GM21367 (cell line): ENCODE data around the gene U2AF2.
"Not testable (repeated sequence)": the region's sequence is repeated elsewhere in the genome, so short reads cannot be mapped to it uniquely, and the experiment has no call there.

ENCODE experiments used
- ATAC-seq: cut with Tn5 transposase; IDR thresholded peaks from one replicate; pipeline ENCODE4 v1.9.1; 2021; ENCODE audit not compliant: unreplicated experiment

Gene U2AF2

GRCh38 chr19:55703790-55704215 lies 49.0 kb downstream of the U2AF2 start:
- ATAC-seq = no peak

GRCh38 chr19:55704494-55705245 lies 49.8 kb downstream of the U2AF2 start:
- no peak for ATAC-seq

GRCh38 chr19:55705972-55706371 lies 51.1 kb downstream of the U2AF2 start:
- no peak for ATAC-seq

DNA sequence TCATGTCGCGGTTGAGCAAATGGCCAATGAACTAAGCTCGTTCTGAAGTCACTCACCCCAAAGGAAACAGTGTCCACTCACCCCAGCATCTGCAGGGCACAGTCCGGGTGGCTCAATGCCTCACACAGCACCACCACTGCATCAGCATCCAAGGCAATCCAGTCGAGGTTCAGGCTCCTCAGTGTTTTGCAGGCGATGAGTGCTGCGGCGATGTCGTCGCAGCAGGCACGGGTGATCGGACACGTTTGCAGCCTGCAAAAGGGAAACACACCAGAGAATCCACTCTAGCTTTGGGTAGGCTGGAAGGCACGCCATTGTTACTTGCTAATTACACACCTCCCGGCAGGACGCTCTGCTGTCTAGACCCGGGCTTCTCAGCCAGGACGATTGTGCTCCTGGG lies 56.9 kb downstream of the U2AF2 start:
- ATAC-seq = no peak

DNA sequence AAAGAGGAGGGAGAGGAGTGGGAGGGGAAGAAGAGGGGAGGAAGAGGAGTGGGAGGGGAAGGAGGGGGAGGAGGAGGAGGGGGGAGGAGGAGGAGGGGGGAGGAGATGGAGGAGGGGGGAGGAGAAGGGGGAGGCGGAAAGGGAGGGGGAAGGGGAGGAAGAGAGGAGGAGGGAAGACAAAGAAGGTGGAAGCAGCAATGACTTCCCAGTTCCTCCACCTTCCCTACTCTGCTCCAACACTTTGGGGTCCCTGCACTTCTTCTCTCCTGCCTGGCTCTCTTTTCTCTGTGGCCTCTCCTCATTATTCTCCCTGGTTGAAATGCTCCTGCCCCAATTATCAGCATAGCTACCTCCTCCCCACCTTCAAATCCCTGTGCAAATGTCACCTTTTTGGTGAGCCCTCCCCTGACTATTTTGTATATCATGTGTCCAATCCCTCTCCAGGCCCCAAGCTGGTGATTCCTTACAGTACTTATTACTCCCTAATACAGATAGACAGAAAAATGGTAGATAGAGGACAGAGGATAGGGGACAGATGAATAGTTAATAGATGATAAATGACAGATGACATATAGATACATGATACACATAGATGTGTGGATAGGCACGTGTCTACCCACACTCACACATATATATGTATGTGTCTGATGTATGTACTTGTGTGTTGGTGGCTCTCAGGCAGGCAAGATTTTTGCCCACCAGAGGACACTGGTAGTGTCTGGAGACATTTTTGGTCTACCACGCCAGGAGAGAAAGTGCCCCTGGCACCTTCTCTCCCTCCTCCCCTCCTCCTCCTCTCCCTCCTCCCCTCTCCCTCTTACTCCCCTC lies 58.2 kb downstream of the U2AF2 start:
- no peak for ATAC-seq

- ATAC-seq = no peak
Observed at GRCh38 chr19:55716531-55716930, 61.7 kb downstream of the U2AF2 start.

GRCh38 chr19:55717251-55717650 lies 62.4 kb downstream of the U2AF2 start:
- ATAC-seq = no peak

GRCh38 chr19:55717879-55718711 lies 63.3 kb downstream of the U2AF2 start:
- ATAC-seq = not testable (repeated sequence)

DNA sequence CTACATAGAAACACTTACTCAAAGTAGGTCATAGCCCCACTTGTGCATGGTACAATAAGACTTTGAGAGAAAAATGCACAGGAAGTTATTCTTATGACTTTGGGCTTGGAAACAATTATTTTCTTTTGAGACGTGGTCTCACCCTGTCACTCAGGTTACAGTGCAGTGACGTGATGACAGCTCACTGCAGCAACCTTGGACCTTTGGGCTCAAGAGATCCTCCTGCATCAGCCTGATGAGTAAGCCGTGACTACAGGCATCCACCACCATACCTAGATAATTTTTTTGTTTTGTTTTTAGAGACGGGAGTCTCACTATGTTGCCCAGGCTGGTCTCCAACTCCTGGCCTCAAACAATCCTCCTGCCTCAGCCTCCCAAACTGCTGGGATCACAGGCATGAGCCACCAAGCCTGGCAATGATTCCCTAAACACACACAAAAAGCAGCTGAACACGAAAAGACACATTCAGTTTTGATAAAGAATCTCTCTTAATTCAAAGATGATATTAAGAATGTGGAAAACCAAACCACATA lies 65.4 kb downstream of the U2AF2 start:
- no peak for ATAC-seq

- no peak for ATAC-seq
Observed at GRCh38 chr19:55720801-55721200, 66.0 kb downstream of the U2AF2 start.

DNA sequence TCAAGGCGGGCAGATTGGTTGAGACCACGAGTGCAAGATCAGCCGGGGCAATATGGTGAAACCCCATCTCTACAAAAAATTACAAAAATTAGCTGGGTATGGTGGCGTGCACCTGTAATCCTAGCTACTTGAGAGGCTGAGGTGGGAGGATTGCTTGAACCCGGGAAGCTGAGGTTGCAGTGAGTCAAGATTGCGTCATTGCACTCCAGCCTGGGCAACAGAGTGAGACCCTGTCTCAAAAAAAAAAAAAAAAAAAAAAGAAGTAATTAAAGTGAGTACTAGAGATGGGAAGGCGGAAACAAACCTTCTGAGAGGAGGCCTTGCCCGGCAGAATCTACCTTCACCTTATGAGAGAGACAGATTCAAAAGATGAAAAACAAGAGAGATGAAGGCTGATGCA lies 68.7 kb downstream of the U2AF2 start:
- no peak for ATAC-seq
